ENCODE measurements around the gene RIOK2. TPM values are rescaled to one million over a fixed set of nuclear protein-coding genes. Genes with fewer than 3 reads are reported as not detected.

The RIOK2 gene
- total and polyA plus RNA-seq, 10 of the 15 experiments (the other 5 are each of a cell fraction or from before 2014, with no cell fraction given), result 23.0 to 69.1 (median 33.3) TPM

GRCh38 chr5:97183100-97183929 lies at the start of gene RIOK2 (continued):
- TF ChIP-seq ZNF592 (IDR thresholded peaks at IDR 0.05), result no peak
- TF ChIP-seq MEF2A (IDR thresholded peaks at IDR 0.05; ENCODE audit: insufficient read depth, low read depth, low read length), result no peak
- TF ChIP-seq DPF2 (IDR thresholded peaks at IDR 0.05), result peak; percentile 48
- peak; percentile 56 for TF ChIP-seq HCFC1 (IDR thresholded peaks at IDR 0.05; ENCODE audit: low read length)
- TF ChIP-seq CUX1 (IDR thresholded peaks at IDR 0.05; ENCODE audit: insufficient replicate concordance, low read depth, low read length), result peak; percentile 49
- TF ChIP-seq LARP7 (IDR thresholded peaks at IDR 0.05), result no peak; the same call in 1 of the 2 replicates
- TF ChIP-seq ZNF24 (IDR thresholded peaks at IDR 0.05), result no peak
- 0 out of 4 replicates have a peak, but pooled peaks of 1 of the 2 experiments have one; percentile 9 for TF ChIP-seq ETV6 (conservative IDR thresholded peaks at IDR 0.05 in 1 of 2, IDR thresholded peaks at IDR 0.05 in 1 of 2; ENCODE audit: borderline replicate concordance in 1 of 2, low read depth in 1 of 2)
- TF ChIP-seq PBX3 (IDR thresholded peaks at IDR 0.05; ENCODE audit: insufficient replicate concordance, low read depth, low read length), result no peak
- no peak for TF ChIP-seq NFIC (IDR thresholded peaks at IDR 0.05; ENCODE audit: low read depth, low read length)
- peak; percentile 56 for TF ChIP-seq RUNX3 (IDR thresholded peaks at IDR 0.05; ENCODE audit: low read length)
- peak; percentile 38; the same call in 1 of the 2 replicates for TF ChIP-seq USF2 (IDR thresholded peaks at IDR 0.05; ENCODE audit: borderline replicate concordance, low read depth, low read length)
- peak; percentile 62; the same call in 1 of the 2 replicates for TF ChIP-seq ATF3 (IDR thresholded peaks at IDR 0.05; ENCODE audit: borderline replicate concordance, extremely low read depth, low read depth, low read length)
- TF ChIP-seq YY1 (IDR thresholded peaks at IDR 0.05; ENCODE audit: low read depth, low read length), result peak; percentile 91
- peak; percentile 86 for TF ChIP-seq POLR2A (IDR thresholded peaks at IDR 0.05; ENCODE audit: low read depth, low read length)

Data from GM12878 (cell line).